ENCODE results near the gene GRK1.
"Not testable (repeated sequence)": the region's sequence is repeated elsewhere in the genome, so short reads cannot be mapped to it uniquely, and the experiment has no call there.

GRK1 gene

GRCh38 chr13:113745500-113746142 lies 78.6 kb downstream of the GRK1 start:
- DNase-seq: not testable (repeated sequence)

DNA sequence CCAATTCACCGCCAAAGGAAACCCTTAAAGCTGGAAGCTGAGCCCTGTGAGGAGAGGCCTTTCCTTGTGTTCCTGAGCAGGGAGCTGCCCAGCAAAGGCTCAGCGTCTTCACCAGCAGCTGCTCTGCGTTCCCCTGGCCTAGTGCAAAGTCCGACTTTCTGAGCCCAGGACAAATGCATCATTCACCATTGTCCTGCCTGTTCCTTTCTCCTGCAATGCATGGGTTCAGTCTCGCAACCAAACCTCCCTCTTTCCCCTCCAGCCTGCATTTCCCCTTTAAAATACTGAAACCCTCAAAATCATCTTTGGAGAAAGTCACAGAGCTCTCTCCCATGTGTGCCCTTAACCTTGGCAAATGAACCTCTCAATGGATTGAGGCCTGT lies 79.1 kb downstream of the GRK1 start:
- DNase-seq: no peak

DNA sequence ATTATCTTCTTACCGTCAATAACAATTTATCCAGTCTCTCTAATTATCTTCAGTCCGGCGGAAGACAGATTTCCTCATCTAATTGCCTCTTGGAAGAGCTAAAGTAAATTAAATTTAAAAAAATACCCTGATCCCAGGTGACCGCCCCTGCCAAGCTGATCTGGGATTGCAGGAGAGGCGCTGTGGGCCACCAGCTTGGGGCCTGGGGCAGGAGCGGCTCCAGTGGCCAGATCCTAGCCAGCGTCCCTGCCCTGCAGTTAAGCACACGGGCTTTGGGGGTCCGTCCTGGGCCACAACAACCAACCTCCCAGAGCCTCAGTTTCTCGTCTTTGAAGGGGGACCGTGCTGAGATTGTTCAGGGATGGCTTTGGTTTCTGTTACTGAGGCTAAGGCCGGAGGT lies 79.7 kb downstream of the GRK1 start:
- DNase-seq: no peak

DNA sequence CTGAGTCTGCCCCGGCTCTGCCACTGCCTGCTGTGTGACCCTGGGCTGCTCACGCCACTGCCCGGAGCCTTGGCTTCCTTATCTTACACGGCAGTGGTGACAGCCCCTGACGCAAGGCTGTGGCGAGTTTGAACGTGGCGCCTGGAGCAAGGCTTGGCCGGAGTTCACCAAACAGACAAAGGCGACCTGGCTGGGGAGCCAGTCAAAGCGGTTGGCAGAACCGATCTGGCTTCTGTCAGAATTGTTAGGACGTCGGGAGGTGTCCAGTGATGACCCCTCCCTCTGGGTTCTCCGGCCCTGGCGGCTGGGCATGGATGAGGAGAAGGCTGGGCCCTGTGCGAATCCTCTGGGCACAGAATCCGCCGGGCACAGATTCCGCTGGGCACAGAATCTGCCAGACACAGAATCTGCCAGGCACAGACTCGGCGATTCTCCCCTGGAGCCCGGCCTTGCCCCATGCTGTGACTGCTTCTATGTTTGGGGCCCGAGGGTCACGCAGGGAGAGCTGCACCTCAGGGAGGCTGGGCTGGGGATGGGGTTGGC lies 80.3 kb downstream of the GRK1 start:
- no peak for DNase-seq

- no peak for DNase-seq
Measured at GRCh38 chr13:113748101-113748861, 81.3 kb downstream of the GRK1 start.

GRCh38 chr13:113748862-113749451 lies 81.9 kb downstream of the GRK1 start:
- DNase-seq: no peak

DNA sequence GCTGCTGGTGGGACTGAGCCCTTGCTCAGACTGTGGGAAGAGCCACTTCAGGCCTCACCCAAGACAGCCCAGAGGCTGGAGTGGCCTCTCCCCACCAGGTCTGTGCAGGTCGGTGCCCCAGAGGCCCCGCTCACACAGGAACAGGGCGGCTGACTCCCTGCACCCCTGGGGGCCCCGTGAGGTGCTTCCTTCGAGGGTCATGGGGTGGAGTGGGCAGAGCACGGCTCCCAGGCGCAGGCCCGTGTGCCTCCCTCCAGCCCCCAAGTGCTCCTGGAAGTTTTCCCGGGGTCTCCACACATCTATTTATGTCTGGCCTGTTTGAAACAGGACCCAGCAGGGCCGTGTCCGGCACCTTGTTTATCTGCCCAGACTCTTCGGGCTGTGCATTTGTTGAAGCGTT lies 82.5 kb downstream of the GRK1 start:
- no peak for DNase-seq

DNA sequence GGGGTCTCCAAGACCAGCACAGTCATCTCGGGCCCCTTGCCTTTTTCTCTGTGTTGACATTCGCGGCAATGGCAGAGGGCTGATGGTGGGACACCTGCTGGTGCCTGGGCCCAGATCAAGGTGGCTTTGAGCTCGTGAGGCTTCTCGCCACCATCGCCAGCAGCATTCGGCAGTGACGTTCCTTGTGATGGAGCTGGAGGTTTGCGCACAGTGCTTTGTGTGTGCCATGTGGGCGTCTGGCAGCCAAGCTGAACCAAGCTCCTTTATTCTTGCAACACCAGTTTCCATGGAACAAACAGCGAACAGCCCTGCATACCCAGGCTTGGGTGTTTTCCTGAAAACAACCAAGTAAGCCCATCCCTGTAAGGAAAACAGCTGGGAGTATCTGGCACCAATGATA lies 82.9 kb downstream of the GRK1 start:
- DNase-seq: no peak

DNA sequence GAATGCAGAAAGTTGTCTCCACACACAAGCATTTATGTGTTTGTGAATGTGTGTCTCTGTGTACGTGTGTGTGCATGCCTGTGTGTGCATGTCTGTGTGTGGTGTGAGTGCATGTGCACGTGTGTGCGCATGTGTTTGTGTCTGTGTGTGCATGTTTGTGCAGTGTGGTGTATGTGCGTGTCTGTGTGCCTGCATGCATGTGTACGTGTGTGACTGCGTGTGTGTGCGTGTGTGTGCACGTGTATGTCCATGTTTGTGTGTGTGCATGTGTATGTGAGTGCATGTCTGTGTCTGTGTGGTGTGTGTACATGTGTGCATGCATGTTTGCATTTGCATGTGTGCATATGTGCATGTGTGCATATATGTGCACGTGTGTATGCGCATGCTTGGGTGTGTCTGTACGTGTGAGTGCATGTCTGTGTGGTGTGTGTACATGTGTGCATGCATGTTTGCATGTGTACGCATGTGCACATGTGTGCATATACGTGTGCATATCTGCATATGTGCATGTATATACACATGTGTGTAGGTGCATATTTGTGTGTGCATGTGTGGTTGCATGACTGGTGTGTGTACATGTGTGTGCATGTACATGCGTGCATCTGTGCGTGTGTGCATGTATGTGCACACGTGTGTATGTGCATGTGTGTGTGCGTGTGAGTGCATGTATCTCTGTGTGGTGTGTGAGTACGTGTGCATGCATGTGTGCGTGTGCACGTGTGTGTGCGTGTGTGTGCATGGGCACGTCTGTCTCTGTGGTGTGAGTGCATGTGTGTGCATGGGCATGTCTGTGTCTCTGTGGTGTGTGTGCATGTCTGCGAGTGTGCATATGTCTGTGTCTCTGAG lies 83.8 kb downstream of the GRK1 start:
- no peak for DNase-seq

GRCh38 chr13:113751491-113751890 lies 84.5 kb downstream of the GRK1 start:
- DNase-seq: no peak

DNA sequence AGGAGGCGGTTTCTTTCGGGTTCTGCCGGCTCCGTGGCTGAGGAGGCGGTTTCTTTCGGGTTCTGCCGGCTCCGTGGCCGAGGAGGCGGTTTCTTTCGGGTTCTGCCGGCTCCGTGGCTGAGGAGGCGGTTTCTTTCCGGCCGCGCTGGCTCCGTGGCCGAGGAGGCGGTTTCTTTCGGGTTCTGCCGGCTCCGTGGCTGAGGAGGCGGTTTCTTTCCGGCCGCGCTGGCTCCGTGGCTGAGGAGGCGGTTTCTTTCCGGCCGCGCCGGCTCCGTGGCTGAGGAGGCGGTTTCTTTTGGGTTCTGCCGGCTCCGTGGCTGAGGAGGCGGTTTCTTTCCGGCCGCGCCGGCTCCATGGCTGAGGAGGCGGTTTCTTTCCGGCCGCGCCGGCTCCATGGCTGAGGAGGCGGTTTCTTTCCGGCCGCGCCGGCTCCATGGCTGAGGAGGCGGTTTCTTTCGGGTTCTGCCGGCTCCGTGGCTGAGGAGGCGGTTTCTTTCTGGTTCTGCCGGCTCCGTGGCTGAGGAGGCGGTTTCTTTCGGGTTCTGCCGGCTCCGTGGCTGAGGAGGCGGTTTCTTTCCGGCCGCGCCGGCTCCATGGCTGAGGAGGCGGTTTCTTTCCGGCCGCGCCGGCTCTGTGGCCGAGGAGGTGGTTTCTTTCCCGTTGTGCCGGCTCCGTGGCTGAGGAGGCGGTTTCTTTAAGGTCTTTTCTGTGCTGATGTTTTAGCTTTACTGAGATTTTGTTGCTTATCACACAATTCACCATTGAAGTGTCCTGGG lies 85.4 kb downstream of the GRK1 start:
- not testable (repeated sequence) for DNase-seq

DNA sequence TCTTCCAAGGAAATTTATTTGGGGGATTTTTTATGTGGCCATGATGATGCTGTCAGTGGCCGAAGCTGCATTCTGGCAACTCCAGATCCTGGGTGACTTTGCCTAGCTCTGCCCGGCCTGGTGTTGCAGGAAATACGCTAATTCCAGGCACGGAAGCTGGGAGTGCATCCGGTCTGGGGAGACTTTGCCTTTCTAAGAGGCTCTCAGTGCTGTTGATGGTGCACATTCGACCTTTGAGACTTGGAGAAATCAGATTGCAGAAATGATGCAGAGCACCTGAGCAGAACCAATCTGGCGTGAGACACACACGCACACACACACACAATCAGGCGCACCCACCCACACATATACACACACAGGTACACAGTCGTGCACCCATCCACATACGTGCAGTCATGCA lies 86.2 kb downstream of the GRK1 start:
- no peak for DNase-seq

GRCh38 chr13:113754242-113754641 lies 87.2 kb downstream of the GRK1 start:
- DNase-seq: no peak

DNA sequence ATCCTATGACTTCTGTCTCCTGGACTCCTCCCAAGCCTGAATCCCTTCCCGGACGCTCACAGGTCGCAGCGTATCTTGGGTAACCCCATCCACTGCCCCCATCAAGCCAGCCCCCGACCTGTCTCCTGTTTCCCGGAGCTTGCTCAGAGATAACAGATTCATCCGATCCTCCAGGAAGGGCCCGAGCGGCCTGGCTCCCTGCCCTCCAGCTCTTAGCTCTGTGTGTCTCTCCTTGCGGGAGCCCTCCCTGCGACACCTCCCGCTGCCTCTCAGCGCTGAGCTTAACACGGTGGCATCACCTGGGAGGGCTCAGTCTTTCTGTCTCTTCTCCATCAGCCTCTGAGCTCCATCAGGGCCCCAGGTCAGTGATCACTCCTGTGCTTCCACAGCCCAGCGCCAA lies 87.7 kb downstream of the GRK1 start:
- no peak for DNase-seq

- no peak for DNase-seq
Measured at GRCh38 chr13:113756441-113757097, 89.5 kb downstream of the GRK1 start.

DNA sequence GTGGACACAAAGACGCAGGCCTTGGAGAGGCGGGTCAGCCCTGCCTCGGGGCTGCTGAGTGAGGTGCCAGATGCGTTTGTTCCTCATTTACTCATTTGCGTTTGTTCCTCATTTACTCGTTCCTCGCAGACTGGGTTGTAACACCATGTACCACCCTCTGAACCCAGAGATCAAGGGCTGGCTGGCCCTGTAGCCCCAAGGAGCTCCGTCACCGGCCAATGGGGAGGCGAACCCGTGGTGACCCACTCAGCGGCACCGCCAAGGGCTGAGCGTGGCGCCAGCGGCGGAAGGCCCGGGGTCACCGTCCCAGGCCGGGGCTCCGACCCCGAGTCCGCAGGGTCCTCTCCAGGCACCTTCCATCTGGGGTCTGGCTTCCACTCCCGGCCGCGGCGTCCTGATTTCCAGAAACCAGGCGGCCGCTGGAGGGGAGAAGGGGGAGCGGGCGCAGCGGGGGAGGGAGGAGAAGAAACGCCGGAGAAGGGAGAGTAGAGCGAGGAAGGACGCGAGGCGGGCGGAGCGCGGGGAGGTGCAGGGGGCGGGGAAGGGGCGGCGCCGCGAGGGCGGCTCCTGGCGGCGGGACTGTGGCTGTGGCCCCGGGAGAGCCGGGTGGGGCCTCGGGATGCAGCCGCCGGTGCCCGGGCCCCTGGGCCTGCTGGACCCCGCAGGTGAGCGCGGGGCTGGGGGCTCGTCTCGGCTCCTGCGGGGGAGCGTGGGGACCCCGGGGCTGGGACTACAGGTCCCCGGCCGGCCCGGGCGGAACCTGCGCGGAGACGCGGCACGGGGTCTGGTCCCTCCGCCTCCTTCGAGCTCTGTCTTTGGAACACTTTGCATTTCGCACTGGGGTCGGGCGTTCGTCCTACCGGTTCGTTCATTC lies 91.9 kb downstream of the GRK1 start, which contains the start of gene TMEM255B:
TSS of gene TMEM255B (plus strand) at position 576 of the 874 bp plus-strand sequence. CDS start at position 620, 44 bp downstream.
- peak; percentile 65 for DNase-seq

DNA sequence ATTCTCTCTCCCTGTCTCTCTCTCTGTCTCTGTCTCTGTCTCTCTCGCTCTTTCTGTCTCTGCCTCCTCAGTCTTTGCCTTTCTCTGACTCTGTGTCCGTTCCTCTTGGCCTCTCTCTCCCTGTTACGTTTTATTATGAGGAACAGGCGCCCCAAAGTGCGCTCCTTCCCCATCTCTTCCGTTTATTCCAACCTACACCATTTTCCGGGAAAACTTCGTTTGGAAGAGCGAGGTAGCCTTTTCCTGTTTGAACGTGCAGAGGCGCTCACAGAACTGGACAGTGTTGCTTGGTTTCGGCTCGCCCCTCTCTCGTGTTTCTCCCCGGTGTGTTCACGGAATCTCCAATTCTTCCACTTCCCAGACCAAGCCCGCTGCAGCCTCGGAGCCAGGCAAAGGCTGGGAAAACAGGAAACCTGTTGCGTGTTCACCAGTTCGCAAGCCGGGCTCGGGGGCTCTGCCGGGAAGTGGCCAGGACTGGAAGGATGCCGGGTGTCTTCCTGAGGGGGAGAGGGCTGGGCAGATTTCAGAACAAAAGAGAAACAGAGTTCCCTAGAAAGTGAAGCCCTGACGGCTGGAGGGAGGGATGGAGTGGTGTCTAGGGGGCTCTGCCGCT lies 92.6 kb downstream of the GRK1 start:
- no peak for DNase-seq

DNA sequence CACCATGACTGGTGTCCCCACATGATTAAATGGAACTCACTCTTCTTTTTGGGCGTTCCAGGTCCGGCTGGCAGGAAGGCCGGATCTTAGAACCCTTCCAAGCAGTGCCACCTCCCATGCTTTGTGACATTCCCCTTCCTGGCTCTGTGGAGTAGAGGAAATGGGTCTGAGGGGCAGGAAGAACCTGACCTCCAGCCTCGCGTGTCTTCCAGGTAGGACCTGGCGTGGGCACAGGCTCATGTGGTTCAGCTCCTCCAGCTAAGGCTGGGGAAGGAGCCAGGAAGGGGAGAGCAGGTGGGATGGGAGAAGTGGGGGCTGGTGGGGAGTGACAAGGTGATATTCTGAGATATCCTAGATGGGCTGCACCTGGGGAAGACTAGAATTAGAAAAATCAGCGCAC lies 94.1 kb downstream of the GRK1 start:
- DNase-seq: no peak

DNA sequence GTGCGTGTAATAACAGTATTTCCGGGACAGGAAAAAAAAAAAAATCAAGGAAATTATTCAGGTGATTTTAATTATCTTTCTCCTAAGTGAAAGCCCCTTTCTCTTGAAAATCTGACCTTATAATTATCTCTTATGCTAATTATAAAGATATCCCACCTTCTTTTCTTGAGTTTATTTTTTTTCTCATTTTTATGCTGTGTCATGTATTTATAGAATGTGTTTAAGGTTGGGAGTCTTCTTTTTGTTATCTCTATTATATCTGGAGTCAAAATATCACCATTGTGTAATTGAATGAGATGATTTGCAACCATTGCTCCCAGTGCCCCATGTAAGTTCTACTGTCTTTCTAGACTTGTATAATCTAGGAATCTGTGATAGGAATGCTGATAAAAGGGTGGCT lies 95.1 kb downstream of the GRK1 start:
- no peak for DNase-seq

DNA sequence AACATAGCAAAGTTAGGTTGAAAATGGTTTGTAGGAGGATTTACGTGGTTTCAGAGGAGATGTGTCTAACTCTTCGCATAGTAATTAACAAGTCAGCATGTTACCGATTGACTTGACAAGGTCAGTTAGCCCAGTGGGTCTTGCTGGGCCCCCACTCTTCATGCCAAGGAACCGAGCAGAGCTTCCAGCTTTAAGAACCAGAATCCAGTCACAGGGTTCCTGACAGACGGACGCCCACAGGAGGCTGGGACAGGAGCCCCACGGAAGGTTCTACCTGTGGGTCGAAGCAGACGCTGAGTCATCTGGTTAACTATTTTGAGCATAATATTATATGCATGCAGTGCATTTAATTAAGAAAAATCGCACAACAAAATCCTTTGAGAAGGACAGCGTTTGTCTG lies 95.5 kb downstream of the GRK1 start:
- DNase-seq: no peak
